HepG2 (cell line): ENCODE data around the gene LHFPL6. TPM values are rescaled to one million over a fixed set of nuclear protein-coding genes. Genes with fewer than 3 reads are reported as not detected.

Source experiments
- ATAC-seq: fragments of 200-7000 bp; cut with Tn5 transposase; 3 replicates; pipeline ENCODE4 v1.9.1; 2020; ENCODE audit warnings: mild to moderate bottlenecking, moderate library complexity
- BruUV-seq: library from RNA; stranded (reverse); fragments of 400-500 nt; replicated peaks from 2 replicates; lab custom pipeline; 2021; lab: Mats Ljungman, UMichigan
- CTCF ChIA-PET: fragments of 300-600 bp; formaldehyde crosslinking; extraction: SDS; loops from one replicate; lab custom pipeline; 2021; ENCODE audit warnings: low total read pairs, inconsistent platforms, low intra/inter-chr PET ratio; lab: Yijun Ruan, JAX
- POLR2A ChIA-PET: fragments of 350-600 bp; sonication (Branson Sonifier 250); formaldehyde crosslinking; loops from one replicate; lab custom pipeline; 2020; ENCODE audit warnings: antibody characterized with exemption, inconsistent platforms; lab: Yijun Ruan, JAX
- DNase-seq: peaks from one replicate; pipeline ENCODE4 v3.0.0-alpha.2; 2015; ENCODE audit warnings: low spot score
- FAIRE-seq: peaks from 3 replicates; lab custom pipeline; 2011; peaks lifted over from hg19 to GRCh38; lab: Jason Lieb, UNC
- H2AFZ ChIP-seq: one replicate; pipeline ENCODE4 v1.6.1; 2011; ENCODE audit warnings: low read length, inconsistent platforms
- H3K27ac ChIP-seq: fragments of 300-600 bp; 3 replicates; pipeline ENCODE4 v1.8.0; 2011; ENCODE audit warnings: mixed run types, mild to moderate bottlenecking, mixed read lengths, low read length, inconsistent platforms; ENCODE audit not compliant: insufficient read depth; ENCODE audit errors: extremely low read length
- H3K27me3 ChIP-seq, 2 experiments: fragments of 200-600 bp in 1 of 2; 2 replicates in 1 of 2; 3 replicates in 1 of 2; pipeline versions ENCODE4 v1.6.0 to v1.8.0; 2011; ENCODE audit warnings: low read length in 2 of 2, mild to moderate bottlenecking in 2 of 2, moderate library complexity in 2 of 2, inconsistent platforms in 1 of 2; ENCODE audit not compliant: insufficient read depth in 2 of 2, control insufficient read depth in 1 of 2
- H3K36me3 ChIP-seq, 2 experiments: fragments of 200-600 bp in 1 of 2; replicated peaks in 1 of 2; 2 replicates in 1 of 2; 3 replicates in 1 of 2; pipeline versions ENCODE4 v1.5.1 to v1.8.0; 2011; ENCODE audit warnings: low read length in 2 of 2, inconsistent platforms in 1 of 2; ENCODE audit not compliant: insufficient read depth in 2 of 2, control insufficient read depth in 1 of 2
- H3K4me1 ChIP-seq: 2 replicates; pipeline ENCODE4 v1.5.1; 2012; ENCODE audit warnings: low read length, inconsistent platforms; ENCODE audit not compliant: insufficient read depth
- H3K4me2 ChIP-seq: 2 replicates; pipeline ENCODE4 v1.6.0; 2011; ENCODE audit warnings: low read depth, low read length, inconsistent platforms
- H3K4me3 ChIP-seq, 3 experiments: fragments of 200-600 bp in 1 of 3; sonication (generic), shearing (Covaris generic) in 1 of 3; replicated peaks in 1 of 3; 2 replicates each; pipeline ENCODE4 v1.5.1; 2011 to 2016; ENCODE audit warnings: low read length in 3 of 3, inconsistent platforms in 2 of 3, low read depth in 2 of 3, mild to moderate bottlenecking in 2 of 3, control low read depth in 1 of 3, mixed read lengths in 1 of 3; ENCODE audit not compliant: insufficient read depth in 1 of 3
- H3K79me2 ChIP-seq: one replicate; pipeline ENCODE4 v1.6.1; 2011; ENCODE audit warnings: low read length, inconsistent platforms; ENCODE audit not compliant: insufficient read depth
- H3K9ac ChIP-seq: 2 replicates; pipeline ENCODE4 v1.6.0; 2011; ENCODE audit warnings: mild to moderate bottlenecking, low read depth, low read length, inconsistent platforms; ENCODE audit not compliant: insufficient read depth
- H3K9me3 ChIP-seq: 2 replicates; pipeline ENCODE4 v1.5.1; 2012; ENCODE audit warnings: mild to moderate bottlenecking, low read length
- H4K20me1 ChIP-seq: 2 replicates; pipeline ENCODE4 v1.6.0; 2011; ENCODE audit warnings: inconsistent platforms, mild to moderate bottlenecking, low read length, moderate library complexity; ENCODE audit not compliant: insufficient read depth
- CEBPG ChIP-seq: IDR thresholded peaks from 2 replicates; pipeline ENCODE4 v1.6.1; 2016
- HMG20A ChIP-seq: IDR thresholded peaks from 2 replicates; pipeline ENCODE4 v1.6.1; 2016; ENCODE audit warnings: borderline replicate concordance
- JDP2 ChIP-seq: sonication (generic); formaldehyde crosslinking; IDR thresholded peaks from 2 replicates; pipeline ENCODE4 v1.8.1; 2022; ENCODE audit warnings: missing genetic modification reagents, borderline replicate concordance
- JUN ChIP-seq: sonication (generic); formaldehyde crosslinking; IDR thresholded peaks from 2 replicates; pipeline ENCODE4 v1.4.0; 2020; ENCODE audit warnings: mild to moderate bottlenecking, missing genetic modification reagents
- NAIF1 ChIP-seq: sonication (generic); formaldehyde crosslinking; IDR thresholded peaks from 2 replicates; pipeline ENCODE4 v1.5.0; 2020; ENCODE audit warnings: mild to moderate bottlenecking, missing genetic modification reagents, borderline replicate concordance
- PAWR ChIP-seq: sonication (generic); formaldehyde crosslinking; IDR thresholded peaks from 2 replicates; pipeline ENCODE4 v1.4.0; 2020; ENCODE audit warnings: missing genetic modification reagents, mild to moderate bottlenecking, borderline replicate concordance
- RFX5 ChIP-seq: IDR thresholded peaks from 2 replicates; pipeline ENCODE4 v1.6.1; 2011; ENCODE audit warnings: low read depth, low read length, improper control_type of control experiment
- SIX4 ChIP-seq: sonication (generic); formaldehyde crosslinking; IDR thresholded peaks from 2 replicates; pipeline ENCODE4 v1.4.0; 2020; ENCODE audit warnings: missing genetic modification reagents
- TCF7 ChIP-seq: sonication (generic); IDR thresholded peaks from 2 replicates; pipeline ENCODE4 v1.6.1; 2016; ENCODE audit warnings: antibody characterized with exemption, low read depth
- ZNF17 ChIP-seq: sonication (generic); formaldehyde crosslinking; IDR thresholded peaks from 2 replicates; pipeline ENCODE4 v1.5.0; 2020; ENCODE audit warnings: mild to moderate bottlenecking, missing genetic modification reagents
- WGBS: methylation state at CpG from one replicate; pipeline ENCODE4 v1.1.6; 2017; ENCODE audit warnings: low lambda C conversion rate; 5-methylcytosine and 5-hydroxymethylcytosine counted together
- in situ Hi-C: cut with HindIII; loops from 2 replicates; pipeline ENCODE4 v1.10.0; 2017; ENCODE audit warnings: low pct_unique_long_range_greater_than_20kb; ENCODE audit not compliant: extremely low pct_ligation_motif_present
- intact Hi-C: fragments of 100-400 bp; cut with micrococcal nuclease; formaldehyde crosslinking; loops from one replicate; pipeline ENCODE4 v1.10.0; 2022; ENCODE audit not compliant: unreplicated experiment
- polyA plus RNA-seq, 8 experiments: library from polyadenylated mRNA; depleted of rRNA in 3 of 8; stranded (reverse) in 7 of 8; unstranded in 1 of 8; fragments of >200 nt; fragmentation: Illumina TruSeq in 4 of 8; extraction: Trizol in 4 of 8; gene quantifications; 2 replicates each; pipeline versions ENCODE4 v1.2.1 to v1.2.3, GENCODE V29; 2011 to 2016; ENCODE audit warnings: low read depth in 4 of 8, missing spikeins in 1 of 8, mixed read lengths in 1 of 8; ENCODE audit not compliant: insufficient read depth in 1 of 8
- total RNA-seq, 5 experiments: library from RNA; depleted of rRNA; stranded (reverse); fragments of >200 nt; fragmentation: Illumina TruSeq; extraction: Trizol; gene quantifications; 2 replicates each; pipeline ENCODE4 v1.2.3, GENCODE V29; 2016; ENCODE audit warnings: low read depth in 1 of 5
- TF ChIP-seq, protein P1 (sequence below): sonication (generic); formaldehyde crosslinking; IDR thresholded peaks from 2 replicates; pipeline ENCODE4 v1.8.0; 2022; ENCODE audit warnings: missing genetic modification reagents, mild to moderate bottlenecking, borderline replicate concordance
- TF ChIP-seq, protein P2 (sequence below): sonication (generic); formaldehyde crosslinking; IDR thresholded peaks from 2 replicates; pipeline ENCODE4; 2020; ENCODE audit warnings: missing genetic modification reagents, mild to moderate bottlenecking, borderline replicate concordance
- TF ChIP-seq, protein P3 (sequence below): sonication (generic); formaldehyde crosslinking; IDR thresholded peaks from 2 replicates; pipeline ENCODE4 v1.4.0; 2020; ENCODE audit warnings: missing genetic modification reagents, mild to moderate bottlenecking, borderline replicate concordance

LHFPL6 gene
- total and polyA plus RNA-seq, 2 of the 13 experiments (the other 11 are each of a cell fraction or from before 2014, with no cell fraction given): not detected

DNA sequence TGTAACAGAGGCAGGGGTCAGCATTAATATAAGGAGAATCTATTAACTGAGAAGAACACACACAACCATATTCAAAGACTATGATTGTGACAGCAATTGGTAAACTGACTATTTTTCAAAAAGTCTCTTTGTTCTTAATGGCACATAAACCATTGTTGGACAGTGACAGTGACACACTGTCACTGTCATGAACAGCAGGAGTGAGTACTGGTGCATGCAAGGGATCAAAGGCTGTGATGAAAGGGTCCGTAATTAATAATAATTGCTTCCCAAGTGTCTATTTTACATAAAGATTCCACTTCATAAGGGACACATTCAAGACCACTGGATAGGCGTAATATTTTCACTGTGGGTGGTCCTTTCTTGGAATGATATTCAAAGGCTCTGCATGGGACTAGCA, 50.7 kb downstream of the LHFPL6 start:
- TF ChIP-seq JUN (CRISPR knock-in tag) (no peak), HMG20A (CRISPR knock-in tag) (no peak), PAWR (CRISPR knock-in tag) (no peak), ZNF17 (CRISPR knock-in tag) (no peak), TCF7 (no peak), RFX5 (no peak), JDP2 (no peak), CEBPG (CRISPR knock-in tag) (no peak), NAIF1 (CRISPR knock-in tag) (no peak), SIX4 (CRISPR knock-in tag) (no peak)
- TF ChIP-seq, protein P1, sequence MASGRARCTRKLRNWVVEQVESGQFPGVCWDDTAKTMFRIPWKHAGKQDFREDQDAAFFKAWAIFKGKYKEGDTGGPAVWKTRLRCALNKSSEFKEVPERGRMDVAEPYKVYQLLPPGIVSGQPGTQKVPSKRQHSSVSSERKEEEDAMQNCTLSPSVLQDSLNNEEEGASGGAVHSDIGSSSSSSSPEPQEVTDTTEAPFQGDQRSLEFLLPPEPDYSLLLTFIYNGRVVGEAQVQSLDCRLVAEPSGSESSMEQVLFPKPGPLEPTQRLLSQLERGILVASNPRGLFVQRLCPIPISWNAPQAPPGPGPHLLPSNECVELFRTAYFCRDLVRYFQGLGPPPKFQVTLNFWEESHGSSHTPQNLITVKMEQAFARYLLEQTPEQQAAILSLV (CRISPR knock-in tag): no peak
- TF ChIP-seq, protein P2, sequence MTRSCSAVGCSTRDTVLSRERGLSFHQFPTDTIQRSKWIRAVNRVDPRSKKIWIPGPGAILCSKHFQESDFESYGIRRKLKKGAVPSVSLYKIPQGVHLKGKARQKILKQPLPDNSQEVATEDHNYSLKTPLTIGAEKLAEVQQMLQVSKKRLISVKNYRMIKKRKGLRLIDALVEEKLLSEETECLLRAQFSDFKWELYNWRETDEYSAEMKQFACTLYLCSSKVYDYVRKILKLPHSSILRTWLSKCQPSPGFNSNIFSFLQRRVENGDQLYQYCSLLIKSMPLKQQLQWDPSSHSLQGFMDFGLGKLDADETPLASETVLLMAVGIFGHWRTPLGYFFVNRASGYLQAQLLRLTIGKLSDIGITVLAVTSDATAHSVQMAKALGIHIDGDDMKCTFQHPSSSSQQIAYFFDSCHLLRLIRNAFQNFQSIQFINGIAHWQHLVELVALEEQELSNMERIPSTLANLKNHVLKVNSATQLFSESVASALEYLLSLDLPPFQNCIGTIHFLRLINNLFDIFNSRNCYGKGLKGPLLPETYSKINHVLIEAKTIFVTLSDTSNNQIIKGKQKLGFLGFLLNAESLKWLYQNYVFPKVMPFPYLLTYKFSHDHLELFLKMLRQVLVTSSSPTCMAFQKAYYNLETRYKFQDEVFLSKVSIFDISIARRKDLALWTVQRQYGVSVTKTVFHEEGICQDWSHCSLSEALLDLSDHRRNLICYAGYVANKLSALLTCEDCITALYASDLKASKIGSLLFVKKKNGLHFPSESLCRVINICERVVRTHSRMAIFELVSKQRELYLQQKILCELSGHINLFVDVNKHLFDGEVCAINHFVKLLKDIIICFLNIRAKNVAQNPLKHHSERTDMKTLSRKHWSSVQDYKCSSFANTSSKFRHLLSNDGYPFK (CRISPR knock-in tag): no peak
- TF ChIP-seq, protein P3, sequence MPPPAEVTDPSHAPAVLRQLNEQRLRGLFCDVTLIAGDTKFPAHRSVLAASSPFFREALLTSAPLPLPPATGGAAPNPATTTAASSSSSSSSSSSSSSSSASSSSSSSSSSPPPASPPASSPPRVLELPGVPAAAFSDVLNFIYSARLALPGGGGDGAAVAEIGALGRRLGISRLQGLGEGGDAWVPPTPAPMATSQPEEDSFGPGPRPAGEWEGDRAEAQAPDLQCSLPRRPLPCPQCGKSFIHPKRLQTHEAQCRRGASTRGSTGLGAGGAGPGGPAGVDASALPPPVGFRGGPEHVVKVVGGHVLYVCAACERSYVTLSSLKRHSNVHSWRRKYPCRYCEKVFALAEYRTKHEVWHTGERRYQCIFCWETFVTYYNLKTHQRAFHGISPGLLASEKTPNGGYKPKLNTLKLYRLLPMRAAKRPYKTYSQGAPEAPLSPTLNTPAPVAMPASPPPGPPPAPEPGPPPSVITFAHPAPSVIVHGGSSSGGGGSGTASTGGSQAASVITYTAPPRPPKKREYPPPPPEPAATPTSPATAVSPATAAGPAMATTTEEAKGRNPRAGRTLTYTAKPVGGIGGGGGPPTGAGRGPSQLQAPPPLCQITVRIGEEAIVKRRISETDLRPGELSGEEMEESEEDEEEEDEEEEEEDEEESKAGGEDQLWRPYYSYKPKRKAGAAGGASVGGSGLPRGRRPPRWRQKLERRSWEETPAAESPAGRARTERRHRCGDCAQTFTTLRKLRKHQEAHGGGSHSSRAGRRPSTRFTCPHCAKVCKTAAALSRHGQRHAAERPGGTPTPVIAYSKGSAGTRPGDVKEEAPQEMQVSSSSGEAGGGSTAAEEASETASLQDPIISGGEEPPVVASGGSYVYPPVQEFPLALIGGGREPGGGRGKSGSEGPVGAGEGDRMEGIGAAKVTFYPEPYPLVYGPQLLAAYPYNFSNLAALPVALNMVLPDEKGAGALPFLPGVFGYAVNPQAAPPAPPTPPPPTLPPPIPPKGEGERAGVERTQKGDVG (CRISPR knock-in tag): no peak
- Histone ChIP-seq H3K36me3 (no peaks in the 10 kb centered on the region), H3K27ac (no peak overlapping the region), H3K4me2 (no peak overlapping the region), H2AFZ (no peak overlapping the region), H3K27me3 (no peaks in the 10 kb centered on the region; a peak in 1 of 5 replicates), H3K79me2 (no peaks in the 10 kb centered on the region), H4K20me1 (no peaks in the 10 kb centered on the region), H3K4me1 (no peaks in the 10 kb centered on the region), H3K9me3 (no peaks in the 10 kb centered on the region), H3K9ac (no peak overlapping the region), H3K4me3 (no peak overlapping the region)
- BruUV-seq: no TSS peak
- intact Hi-C loops: no loop called here
- 4% methylated on average over 2 of the region's 2 CpGs for WGBS
- FAIRE-seq (no peak), ATAC-seq (no peak), DNase-seq (no peak)
- ChIA-PET CTCF (no interaction called here), POLR2A (no interaction called here)
- in situ Hi-C loops: no loop called here
